ENCODE data around the gene ASB5.
"Not testable (repeated sequence)": the region's sequence is repeated elsewhere in the genome, so short reads cannot be mapped to it uniquely, and the experiment has no call there.

ASB5 gene

DNA sequence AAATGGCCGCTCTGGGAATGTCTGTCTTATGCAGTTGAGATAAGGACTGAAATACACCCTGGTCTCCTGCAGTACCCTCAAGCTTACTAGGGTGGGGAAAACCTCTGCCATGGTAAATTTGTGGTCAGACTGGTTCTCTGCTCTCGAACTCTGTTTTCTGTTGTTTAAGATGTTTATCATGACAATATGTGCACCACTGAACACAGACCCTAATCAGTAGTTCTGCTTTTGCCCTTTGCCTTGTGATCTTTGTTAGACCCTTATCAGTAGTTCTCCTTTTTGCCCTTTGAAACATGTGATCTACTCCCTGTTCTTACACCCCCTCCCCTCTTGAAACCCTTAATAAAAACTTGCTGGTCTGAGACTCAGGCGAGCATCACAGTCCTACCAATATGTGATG lies 56.7 kb downstream of the ASB5 start:
- not testable (repeated sequence) for DNase-seq

DNA sequence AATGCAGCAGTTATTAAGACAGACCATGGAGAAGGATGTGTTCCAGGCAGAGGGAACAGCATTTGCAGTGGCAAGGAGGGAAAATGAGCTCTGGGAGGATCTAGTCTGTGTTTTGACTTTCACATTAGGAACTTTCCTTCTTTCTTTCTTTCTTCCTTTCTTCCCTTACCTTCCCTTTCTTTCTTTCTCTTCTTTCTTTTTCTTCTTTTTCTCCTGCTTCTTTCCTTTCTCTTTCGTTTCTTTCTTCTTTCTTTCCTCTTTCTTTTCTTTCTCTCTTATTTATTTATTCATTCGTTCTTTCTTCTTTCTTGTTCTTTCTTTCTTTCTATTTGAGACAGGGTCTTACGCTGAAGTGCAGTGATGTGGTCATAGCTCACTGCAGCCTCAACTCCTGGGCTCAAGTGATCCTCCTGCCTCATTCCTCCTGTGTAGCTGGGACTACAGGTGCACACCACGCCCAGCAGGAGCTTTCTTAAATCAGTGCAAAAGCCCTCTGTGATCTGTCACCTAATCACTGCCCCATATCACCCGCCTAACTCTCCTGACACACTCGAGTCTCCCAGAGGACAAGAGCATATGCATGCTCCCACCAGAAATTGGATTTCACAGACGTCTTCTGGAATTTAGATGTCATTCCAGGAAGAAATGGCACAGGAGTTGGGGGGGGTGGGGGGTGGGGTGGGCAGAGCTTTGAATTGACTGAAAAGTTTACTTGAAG lies 58.3 kb downstream of the ASB5 start:
- no peak for DNase-seq

DNA sequence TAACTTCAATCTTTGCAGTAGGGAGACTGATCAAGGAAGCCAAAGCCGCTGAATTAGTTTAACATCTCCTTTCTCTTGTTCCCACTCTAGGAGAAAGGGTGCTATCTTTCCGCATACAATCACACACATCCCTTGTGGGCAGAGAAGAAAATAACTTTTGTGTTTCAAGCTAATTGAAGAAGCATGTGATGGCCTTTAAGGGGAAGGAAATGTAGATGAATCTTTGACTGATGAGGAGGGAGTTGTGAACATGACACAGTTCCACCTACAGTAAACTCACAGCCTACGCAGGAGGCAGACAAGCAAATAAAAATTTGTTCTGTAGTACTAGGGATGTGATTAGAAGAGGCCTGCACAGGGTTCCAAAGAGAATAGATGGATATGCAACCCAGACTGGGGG lies 58.9 kb downstream of the ASB5 start:
- DNase-seq, result no peak

DNA sequence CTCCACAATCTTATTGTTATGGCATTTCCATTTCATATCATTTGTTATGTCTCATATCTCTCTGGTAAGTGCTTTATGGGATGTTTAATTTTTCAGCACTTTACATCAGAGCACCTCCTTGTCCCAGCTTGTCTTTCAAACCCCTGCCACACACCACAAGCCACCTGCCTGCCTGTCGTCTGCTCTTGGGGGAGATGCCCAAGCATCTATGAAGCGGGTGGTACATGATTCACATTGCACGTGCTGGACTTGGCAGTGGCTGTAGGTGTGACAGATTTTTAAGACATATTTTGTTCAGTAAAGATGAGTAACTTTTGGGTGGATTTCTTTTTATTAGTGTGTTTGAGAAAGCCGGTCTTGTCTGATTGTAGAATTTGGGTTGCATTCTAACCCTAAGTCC lies 59.5 kb downstream of the ASB5 start:
- DNase-seq, result no peak

DNA sequence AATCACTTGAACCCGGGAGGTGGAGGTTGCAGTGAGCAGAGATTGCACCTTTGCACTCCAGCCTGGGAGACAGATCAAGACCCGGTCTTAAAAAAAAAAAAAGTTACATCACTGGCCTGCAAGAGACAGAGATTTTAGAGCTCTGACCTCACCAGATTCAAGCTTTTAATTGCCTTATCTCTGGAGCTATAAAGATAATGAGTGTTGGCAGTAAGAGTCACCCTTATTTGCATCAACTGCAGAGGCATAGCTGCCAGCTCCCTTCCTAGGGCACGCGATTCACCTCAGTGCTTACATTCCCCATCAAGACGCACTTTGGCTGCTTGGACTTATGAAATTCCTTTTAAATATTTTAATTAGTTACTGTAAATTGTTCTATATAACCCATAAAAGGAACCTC lies 61.2 kb downstream of the ASB5 start:
- DNase-seq, result no peak

DNA sequence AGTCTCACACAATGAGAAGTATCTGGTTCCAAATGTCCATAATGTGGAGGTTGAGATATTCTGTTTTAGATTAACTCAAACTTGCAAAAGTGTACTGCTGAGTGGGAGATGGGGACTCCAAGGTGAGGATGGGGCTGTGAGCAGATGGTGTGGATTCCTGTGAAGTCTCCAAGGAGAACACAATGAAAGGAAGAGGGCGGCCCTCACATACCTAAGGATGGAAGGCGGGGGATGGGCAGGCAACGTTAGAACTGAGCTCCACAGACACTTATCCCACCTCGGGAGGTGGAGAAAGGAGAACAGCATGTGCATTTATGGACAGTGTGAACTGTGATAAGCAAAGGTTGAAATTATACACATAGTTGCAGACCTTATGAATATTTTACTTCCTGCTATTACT lies 63.7 kb downstream of the ASB5 start:
- no peak for DNase-seq

DNA sequence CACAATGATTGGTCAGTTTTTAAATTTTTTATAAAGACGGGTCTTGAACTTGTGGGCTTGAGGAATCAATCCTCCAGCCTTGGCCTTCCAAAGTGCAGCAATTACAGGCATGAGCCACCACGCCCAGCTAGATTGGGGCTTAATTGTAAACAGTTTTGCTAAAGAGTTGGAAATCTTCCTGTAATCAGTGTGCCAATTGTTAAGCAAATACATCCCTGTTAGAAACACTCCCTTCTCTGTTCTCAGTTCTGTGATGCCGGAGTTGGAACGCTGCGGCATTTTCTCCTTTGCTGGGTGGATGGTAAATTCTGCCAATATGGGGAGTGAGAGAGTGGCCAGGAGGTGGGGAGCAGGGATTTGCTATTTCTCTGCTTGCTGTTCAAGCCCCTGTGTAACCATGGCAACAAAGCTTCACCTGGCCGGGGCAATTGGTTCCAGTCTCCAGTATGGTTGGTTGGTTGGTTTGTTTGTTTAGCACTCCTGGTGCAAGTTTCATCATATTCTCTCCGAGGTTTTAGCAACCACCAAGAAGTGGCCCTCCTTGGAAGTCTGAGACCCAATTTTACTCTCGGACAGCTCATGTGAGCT lies 70.6 kb downstream of the ASB5 start:
- DNase-seq, result peak; percentile 57

DNA sequence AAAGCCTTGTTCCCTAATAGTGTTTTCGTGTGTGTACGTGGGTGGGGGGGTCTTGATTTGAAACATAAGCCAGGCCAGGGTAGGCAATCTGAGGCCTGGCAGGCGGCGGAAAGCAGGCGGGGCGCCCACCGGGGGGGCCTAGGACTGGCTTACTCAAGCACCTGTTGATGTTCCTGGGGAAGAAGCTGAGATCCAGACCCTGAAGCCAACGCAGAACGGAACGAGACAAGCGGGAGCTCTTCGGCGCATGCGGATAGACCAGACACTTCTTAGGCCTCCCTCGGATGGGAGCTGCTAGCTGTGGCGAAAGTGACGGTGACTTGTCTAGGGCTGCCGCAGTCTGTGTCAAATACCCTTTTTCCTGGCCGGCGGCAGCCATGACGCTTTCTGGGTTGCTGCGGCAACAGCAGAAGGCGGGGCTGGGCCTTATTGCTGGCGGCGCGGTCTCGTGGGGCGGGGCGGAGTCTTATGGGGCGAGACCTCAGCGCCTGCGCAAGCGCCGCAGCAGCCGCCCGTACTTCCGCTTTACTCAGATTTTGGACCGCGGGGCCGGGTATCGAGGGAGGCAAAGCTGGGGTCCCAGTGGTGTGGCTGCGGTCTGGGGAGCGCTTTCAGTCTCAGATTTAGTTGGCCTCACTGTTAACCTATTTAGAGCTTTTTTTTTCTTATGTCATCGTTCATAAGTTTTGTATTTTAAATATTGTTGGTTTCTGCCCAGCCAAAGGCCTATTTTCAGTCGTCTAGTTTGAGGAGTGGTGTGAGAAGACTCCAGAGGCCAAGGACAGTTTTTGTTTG lies 73.6 kb downstream of the ASB5 start, which contains the start of gene SPATA4:
SPATA4 (minus strand) TSS at position 402 of the 795 bp plus-strand sequence; CDS start at position 379, 23 bp downstream.
- peak; percentile 49 for DNase-seq

DNA sequence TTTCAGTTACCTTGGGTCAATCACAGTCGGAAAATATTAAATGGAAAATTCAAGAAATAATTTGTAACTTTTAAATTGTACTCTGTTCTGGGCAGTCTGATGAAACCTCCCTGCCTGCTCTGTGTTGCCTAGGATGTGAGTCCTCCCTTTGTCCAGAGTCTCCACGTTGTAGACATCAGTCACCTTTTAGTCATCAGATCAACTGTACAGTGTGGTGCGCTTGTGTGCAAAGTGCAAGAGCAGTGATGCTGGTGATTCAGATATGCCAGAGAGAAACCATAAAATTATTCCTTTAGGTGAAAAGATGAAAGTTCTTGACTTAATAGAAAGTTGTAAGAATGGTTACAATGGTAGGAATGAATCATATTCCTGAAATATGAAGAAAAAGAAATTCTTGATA lies 75.1 kb downstream of the ASB5 start:
- no peak for DNase-seq

DNA sequence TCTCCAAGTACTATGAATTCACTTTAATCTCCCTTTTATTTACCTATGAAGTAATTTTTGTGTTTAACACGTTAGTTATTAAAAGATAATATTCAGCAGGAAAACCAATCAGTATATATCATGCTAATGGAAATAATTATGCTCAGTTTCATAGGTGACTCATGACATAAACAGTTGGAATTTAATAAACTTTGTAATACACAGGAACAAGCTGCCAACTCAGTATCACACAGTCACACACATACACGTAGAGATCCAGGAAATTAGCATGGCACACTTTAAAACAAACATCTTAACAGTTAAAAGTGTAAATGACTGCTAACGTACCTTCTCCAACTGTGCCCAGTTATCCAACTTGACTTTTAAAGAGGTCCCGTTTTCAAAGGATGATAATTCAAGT lies 75.9 kb downstream of the ASB5 start:
- DNase-seq, result no peak

DNA sequence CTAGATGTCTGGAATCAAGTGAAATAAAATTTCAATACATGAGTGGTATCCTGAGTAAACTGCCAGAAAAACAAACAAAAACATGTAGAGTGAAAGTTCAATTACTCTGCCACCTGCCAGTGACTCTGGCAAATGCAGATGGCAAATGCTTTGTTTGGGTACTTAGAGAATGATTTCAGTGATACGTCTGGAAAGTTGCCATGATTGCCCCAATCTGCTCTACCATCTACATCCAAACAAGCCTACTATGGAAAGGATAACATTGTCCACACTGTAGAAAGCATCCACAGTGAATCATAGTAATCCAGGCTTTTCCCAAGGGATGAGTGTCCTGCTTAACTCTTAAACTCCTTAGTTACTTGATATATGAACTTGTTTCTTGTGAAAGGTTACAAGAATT lies 77.0 kb downstream of the ASB5 start:
- peak; percentile 0 for DNase-seq

DNA sequence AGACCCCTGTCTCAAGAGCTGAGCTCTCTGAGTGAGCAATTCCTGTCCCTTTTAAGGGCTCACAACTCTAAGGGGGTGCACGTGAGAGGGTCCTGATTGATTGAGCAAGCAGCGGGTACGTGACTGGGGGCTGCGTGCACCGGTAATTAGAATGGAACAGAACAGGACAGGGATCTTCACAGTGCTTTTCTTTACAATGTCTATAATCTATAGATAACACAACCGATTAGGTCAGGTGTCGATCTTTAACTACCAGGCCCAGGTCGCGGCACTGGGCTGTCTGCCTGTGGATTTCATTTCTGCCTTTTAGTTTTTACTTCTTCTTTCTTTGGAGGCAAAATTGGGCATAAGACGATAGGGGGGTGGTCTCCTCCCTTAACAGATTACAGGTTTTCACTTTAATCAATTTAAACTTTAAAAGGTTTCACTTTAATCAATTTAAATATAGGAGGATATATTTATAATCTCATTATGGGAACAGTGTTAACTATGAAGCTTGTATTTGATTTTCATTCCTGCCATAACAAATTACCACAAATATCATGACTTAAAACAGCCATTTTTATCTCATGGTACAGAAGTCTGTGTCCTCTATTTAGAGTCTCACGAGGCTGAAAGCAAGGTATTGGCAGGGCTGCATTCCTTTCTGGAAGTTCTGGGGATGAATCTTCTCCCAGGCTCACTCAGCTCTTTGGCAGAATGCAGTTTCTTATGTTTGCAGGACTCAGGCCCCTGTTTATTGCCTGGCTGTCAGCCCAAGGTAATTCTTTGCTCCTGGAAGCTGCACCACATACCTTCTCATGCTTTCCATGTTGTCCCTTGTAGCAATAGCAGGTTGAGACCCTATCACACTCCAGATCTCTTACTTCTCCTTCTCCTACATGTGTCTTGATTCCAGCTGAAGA lies 78.9 kb downstream of the ASB5 start:
- no peak for DNase-seq

DNA sequence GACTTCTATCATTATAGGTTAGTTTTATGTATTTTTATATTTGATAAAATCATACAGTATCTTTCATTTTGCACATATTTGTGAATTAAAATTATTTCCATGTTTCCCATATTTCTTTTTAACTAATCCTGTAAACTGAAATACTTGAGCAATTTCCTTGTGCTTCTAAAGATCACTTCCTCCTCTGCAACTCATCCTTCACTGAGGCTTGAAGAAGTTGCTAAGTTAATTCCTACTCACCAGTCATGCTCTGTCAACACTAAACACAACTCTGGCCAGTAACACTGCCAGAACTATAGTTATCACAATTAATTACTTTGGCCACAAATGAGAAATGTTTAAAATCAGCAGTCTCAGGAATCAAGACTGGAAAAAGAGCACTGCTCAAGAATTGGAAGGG lies 80.4 kb downstream of the ASB5 start:
- no peak for DNase-seq

DNA sequence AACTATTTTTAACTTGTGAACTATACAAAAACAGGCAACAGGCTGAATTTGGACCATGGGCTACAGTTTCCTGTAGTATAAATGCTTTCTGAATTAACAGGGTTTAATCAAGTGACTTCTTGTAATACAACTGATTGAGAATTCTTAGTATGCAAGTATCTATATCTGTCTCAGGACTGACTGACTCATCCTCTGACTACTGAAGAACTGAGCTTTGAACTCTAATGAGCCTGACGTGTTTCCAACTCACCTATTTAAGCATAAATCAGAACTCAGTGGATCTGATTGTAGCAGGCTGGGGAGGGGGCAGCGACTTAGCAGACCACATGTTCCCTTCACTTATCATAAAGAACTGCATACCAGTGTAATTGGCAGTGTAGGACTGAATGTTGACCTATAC lies 81.4 kb downstream of the ASB5 start:
- no peak for DNase-seq

DNA sequence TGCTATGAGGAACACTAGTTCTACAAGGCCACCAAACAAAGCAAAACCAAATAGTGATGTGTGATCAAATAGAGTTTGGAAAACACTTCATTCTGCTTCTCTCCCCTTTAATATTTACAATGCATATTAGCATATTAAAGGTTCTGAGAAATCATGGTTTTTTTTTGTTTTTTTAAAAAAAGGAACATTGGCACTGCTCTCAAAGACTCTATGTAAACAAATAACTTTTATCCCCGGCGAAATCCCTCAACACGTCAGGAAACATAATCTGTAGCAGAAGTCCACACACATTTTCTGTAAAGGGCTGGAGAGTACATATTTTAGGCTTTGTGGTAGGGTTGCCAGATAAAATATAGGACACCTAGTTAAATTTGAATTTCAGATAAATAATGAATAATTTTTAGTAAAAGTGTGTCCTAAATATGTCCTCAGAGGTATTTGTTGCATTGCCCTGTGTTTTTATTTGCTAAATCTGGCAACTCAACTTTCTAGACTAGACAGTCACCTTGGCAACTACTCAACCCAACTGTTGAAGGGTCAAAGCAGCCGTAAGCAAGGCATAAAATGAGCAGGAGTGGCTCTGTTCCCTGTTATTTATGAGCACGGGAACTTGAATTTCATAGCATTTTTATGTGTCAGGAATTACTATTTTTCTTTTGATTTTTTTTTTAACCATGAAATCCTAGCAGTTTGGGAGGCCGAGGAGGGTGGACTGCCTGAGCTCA lies 82.2 kb downstream of the ASB5 start:
- DNase-seq, result no peak

DNA sequence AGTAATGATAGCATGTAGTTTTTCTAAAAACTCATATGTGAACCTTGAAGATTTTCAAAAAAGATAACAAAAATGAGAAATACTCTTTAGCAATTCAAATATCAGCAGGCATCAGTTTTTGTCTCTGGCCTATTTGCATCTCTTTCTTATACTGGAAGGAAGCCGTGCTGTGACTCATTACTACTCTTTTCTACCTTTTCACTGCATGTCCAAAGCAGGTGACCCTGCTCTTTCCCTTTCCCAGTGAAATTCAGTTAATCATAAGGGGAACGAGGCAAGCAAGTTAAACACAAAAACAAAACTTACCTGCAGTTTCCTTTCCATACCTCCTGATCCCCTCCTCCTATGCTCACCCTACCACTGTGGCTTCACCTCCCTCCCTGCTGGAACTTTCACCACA lies 83.0 kb downstream of the ASB5 start:
- no peak for DNase-seq

DNA sequence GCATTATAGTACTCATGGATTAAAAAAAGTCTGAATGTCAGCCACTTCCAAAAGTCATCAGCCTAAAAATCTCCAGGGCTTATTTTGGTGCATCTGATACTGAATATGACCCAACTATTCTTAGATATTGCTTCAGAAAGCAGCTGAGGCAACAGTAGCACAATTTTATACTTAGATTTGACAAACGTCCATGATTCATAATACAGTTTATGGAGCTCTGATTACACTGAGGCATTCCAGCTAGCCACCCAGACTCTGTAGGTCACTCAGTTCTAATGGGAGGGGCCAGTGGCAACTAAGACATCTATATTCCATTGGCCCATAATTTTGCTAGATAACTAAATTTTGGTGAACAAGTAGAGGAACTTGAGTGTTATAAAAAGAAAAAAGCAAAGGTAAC lies 84.0 kb downstream of the ASB5 start:
- DNase-seq, result no peak

Data from DMS79 (cell line).